ENCODE data around the gene TEFM.

- TF ChIP-seq POLR2A (IDR thresholded peaks at IDR 0.05), result no peak
- TF ChIP-seq CTCF (IDR thresholded peaks at IDR 0.05), result no peak
Observed at GRCh38 chr17:30927756-30928155, 21.7 kb upstream of the TEFM start.

Measured in right lobe of liver (tissue), 4 donors.